Retinal pigment epithelial cell (primary cell): ENCODE measurements around the gene DCDC1.

ENCODE experiments used
- DNase-seq: peaks from one replicate; pipeline ENCODE4 v3.0.0-alpha.2; 2010; ENCODE audit warnings: low read depth
- H3K4me3 ChIP-seq: 2 replicates; pipeline ENCODE4 v1.5.1; 2011; ENCODE audit warnings: mild to moderate bottlenecking, low read length, control low read depth, moderate library complexity
- CTCF ChIP-seq: conservative IDR thresholded peaks from 2 replicates; pipeline ENCODE4 v1.5.1; 2011; ENCODE audit warnings: low read depth, low read length, control low read depth, inconsistent platforms

The DCDC1 gene

GRCh38 chr11:31369348-31370329 is at the start of gene DCDC1, which contains the start of gene DNAJC24:
Gene DCDC1 (minus strand): TSS chr11:31369739. CDS start chr11:31328280, 41,459 bp downstream.
Gene DNAJC24 (plus strand): TSS chr11:31369860. CDS start chr11:31370749, 889 bp downstream.
- H3K4me3 ChIP-seq: peak within 1 kb of the TSS; percentile 97
- no peak for TF ChIP-seq CTCF
- DNase-seq: peak; percentile 78

DNA sequence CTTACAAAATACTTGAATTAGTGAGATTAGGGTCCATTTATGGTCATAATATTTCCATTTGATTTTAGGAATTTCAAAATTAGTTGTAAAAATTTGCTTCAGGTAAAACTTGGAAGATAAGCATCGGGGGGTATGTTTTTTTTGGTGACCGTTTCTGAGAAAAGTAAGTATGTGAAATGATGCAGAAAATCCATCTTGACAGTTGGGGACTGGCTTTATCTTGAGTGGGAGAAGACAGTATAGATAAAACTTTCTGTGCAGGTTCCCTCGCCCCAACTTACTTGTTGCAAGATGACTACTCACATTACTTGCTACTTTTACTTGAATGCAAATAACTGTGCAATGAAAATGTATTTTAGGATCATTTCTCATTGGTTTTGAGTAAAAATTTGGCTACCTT is 49.6 kb upstream of the DCDC1 start:
- no peak for TF ChIP-seq CTCF
- no peak overlapping the region for H3K4me3 ChIP-seq
- DNase-seq: no peak

DNA sequence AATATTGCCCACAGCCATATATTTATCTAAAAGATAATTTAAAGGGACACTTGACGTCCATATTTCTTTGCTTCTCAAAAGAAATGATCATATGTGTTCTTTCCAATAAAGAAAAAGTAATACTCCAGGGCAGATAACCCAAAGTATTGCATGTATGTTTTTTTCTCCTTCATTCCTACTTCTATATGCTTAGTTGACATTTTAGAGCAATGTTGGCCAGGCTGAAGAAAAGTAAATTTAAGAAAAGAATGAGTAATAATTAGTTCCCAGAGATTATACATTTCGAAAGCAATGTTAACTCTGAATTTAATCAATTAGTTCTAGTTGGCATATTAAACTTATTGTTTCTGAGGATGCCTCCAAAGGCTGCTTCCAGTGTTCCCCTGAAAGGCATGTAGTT is 48.3 kb upstream of the DCDC1 start:
- no peak for TF ChIP-seq CTCF
- DNase-seq: no peak
- no peak overlapping the region for H3K4me3 ChIP-seq

- TF ChIP-seq CTCF: no peak
- no peak overlapping the region for H3K4me3 ChIP-seq
- no peak for DNase-seq
Measured at GRCh38 chr11:31417357-31417756, 47.8 kb upstream of the DCDC1 start.

- no peak for TF ChIP-seq CTCF
- no peak for DNase-seq
- no peak overlapping the region for H3K4me3 ChIP-seq
Measured at GRCh38 chr11:31415435-31415834, 45.9 kb upstream of the DCDC1 start.

DNA sequence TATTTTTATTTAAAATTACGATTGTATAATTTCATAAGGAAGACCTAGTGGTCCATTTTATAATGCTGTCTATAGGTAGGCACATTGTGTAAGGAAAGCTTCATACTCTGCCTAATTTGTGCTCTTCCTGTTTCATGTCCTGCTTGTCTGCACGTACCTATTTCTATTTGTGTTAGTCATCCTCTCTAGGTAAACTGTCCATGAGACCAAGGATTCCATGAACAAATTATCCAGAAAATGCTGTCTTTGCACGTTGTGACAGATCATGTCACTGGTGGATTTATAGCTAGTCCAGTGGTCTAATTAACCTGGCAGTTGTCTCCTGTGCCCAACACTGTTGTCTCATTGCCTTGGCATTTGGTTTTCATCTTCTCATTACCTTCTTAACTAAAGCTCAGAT is 44.8 kb upstream of the DCDC1 start:
- no peak for DNase-seq
- no peak overlapping the region for H3K4me3 ChIP-seq
- TF ChIP-seq CTCF: no peak

- peak; percentile 16 for DNase-seq
- H3K4me3 ChIP-seq: no peak overlapping the region
- TF ChIP-seq CTCF: no peak
Measured at GRCh38 chr11:31412946-31413345, 43.4 kb upstream of the DCDC1 start.
